ENCODE measurements around the gene CACNA1B.
"Not testable (repeated sequence)": the region's sequence is repeated elsewhere in the genome, so short reads cannot be mapped to it uniquely, and the experiment has no call there.

The CACNA1B gene

DNA sequence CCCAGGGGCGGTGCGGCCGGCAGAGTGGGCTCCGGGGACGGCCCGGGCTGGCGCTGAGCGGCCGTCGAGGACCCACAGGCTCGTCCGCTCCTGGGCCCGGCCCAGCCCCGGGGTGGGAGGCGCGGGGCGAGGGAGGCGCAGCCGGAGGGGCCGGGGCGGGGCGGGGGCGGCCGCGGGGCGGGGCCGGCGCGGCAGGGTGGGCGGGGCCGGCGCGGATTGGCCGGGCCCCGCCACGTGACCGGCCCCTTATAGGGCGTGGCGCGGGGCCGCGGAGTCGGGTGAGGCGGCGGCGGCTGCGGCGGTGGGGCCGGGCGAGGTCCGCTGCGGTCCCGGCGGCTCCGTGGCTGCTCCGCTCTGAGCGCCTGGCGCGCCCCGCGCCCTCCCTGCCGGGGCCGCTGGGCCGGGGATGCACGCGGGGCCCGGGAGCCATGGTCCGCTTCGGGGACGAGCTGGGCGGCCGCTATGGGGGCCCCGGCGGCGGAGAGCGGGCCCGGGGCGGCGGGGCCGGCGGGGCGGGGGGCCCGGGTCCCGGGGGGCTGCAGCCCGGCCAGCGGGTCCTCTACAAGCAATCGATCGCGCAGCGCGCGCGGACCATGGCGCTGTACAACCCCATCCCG lies at the start of gene CACNA1B:
Gene CACNA1B (plus strand): TSS at position 277 of the 617 bp plus-strand sequence. CDS start 152 bp downstream, at position 429.
- not testable (repeated sequence) for DNase-seq

DNA sequence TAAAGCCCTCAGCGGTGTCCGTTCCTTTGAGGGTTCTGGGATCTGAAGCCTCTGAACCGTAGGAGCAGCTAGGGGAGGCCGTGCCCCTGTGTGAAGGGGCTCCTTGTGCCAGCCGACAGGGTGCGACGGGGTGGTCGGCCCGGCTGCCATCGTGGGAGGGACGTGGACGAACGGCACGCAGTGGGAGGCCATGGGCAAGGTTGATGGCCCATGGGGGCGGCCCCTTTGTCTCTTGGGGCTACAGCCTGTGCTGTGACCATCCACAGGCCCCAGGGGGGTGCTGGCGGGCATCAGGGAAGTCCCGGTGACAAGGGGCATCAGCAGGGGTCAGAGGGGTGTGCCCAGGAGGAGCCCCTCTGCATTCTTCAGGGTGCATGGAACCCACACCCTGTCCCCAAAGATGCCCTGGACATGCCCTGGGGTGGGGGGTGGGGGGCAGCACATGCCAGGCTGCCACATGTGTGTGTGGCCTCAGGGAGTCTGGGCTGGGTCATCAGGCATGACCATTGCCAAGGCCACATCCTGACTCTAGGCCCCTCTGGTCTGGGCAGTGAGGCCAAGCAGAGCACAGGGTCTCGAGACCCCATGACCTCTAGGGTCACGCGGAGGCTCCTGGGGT lies 49.6 kb upstream of the CACNA1B start:
- no peak for DNase-seq

DNA sequence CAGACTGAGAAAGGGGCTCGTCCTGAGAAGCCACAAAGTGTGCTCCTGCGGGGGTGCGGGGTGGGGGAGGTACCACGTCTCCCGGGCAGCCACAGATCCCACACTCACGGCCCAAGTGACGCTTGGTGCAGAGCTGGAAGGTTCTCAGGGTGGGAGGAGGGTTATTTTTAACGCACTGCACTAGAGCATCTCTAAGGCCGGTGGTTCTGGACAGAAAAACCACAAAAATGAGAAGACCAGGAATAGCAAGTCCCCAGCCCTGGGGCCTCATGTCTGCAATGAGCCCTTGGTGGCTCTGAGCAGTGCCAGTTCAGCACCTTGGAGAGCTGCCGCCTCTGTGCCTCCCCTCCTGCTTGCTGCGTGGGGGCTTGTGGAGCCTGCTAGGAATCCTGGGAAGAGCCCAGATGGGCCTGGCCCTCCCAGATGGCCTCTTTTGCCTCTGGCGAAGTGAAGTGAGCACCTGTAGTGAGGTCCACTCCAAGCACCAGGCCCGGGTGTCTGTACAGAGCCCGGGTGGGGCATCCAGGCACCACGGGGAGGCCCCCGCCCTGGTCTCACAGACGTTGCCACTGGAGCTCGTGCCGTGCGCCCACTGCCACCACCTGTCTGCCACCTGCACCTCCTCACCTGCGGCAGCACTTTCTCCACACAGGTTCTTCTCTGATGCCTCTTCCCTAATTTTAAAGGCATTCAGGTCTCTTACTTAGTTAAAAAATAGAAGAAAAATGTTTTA lies 48.9 kb upstream of the CACNA1B start:
- no peak for DNase-seq

DNA sequence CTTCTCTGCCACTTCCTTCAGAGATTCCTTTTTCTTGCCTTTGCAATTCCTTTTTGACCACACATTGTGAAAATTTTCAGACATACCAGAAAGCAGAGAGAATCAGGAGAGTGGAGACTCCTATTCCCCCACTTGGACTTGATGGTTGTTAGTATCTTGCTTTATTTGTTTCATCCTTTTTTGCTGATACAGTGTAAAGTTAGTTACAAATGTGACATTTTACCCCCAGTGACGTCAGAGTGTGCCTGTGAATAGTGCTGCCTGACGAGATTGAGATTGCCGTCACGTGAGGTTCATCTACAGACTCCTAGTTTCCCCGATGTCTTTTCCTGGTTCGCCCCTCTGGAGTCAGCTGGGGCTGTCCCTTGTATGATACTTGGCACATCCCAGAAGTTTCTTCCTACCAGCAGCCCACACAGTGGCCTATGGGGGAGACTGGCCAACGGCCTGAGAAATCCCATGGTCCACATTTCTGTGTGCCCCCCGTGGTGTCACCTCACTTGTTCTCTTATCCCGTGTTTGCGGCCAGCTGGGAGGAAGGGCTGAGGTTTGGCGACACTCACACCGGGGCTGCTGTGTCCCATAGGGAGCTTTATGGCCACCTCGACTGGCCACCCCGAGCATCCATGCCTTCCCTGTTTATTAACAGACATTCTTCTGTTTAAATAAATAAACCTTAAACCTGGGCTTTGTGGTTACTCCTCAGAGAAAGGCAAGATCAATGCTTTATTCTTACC lies 48.2 kb upstream of the CACNA1B start:
- DNase-seq: no peak

DNA sequence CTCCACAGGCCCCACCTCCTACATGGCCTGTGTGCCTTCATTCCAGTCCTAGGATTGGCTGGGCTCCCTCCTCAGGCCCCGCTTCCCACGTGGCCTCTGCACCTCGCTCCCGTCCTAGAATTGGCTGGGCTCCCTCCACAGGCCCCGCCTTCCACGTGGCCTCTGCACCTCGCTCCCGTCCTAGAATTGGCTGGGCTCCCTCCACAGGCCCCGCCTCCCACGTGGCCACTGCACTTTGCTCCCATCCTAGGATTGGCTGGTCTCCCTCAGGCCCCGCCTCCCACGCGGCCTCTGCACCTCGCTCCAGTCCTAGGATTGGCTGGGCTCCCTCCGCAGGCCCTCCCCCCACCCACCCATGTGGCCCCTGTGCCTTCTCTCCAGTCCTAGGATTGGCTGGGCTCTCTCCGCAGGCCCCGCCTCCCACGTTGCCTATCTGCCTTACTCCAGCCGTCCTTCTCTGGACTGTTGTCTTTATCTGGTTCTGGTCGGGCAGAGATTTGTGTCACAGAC lies 45.3 kb upstream of the CACNA1B start:
- DNase-seq: no peak

DNA sequence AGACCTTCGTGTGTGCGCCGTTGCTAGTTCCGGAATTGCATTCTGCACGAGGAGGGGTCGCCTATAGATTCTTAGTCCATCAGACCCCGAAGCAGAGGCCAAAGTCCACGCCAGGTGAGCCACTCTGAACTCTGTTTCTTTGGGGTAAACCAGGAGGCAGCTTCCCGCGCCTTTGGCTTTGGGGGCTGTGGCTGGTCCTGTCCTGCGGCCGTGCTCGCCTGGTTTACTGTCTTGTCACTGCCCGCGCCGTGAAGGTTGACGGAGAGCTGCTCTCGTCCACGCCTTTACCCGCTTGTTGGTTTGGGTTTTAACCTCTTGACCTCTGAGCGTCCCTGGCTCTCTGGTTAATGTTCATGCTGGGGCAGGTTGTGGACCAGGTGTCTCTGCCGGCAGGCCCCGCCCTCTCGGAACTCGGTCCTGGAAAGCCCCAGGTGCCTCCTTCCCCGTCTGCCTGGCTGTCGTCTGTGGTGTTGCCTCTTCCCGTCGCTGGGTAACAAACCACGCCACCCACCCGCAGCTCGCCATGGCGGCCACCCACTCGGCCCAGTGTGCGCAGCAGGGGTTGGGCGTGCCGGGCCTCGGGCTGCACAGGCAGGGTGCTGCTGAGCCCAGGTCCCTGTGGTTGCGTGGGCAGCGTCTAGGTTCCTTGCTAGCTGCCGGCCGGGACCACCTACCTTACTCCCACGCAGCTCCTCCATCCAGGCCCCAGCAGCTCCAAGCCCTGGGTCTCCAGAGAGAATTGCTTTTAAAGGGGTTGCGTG lies 44.6 kb upstream of the CACNA1B start:
- DNase-seq: no peak

DNA sequence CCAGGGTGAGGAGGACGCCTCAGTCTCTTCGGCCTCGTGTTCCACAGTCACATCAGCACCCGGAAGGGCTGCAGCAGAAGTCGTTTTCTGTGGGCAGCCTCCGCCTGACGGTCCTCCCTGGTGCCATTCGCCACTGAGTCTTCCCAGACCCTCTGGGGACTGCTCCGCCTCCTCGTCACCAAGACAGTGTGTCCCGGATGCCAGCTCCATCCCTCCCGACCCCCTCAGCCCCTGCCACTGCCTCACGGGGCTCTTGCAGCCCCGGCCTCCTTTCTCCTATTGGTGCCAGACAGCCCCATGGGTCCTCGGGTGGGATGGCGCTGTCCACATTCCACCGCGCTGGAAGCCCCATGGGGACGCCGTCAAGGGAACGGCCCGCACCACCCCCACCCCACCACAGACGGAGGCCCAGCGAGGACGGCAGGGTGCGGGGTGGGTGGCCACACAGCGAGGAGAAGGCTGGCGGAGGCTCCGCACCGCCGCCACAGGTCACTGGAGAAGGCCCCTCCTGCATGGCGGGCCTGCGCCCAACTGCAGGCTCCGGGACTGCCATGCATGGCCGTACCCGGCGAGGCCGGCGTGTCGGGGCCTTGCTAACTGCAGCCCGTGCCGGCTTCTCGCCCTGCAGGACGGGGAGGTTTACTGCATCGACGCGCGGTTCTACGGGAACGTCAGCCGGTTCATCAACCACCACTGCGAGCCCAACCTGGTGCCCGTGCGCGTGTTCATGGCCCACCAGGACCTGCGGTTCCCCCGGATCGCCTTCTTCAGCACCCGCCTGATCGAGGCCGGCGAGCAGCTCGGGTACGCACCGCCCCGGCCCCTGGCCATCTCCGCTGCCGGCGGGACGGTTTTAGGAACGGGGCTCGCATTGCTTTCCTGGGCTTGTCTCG lies 43.6 kb upstream of the CACNA1B start:
- DNase-seq: no peak

DNA sequence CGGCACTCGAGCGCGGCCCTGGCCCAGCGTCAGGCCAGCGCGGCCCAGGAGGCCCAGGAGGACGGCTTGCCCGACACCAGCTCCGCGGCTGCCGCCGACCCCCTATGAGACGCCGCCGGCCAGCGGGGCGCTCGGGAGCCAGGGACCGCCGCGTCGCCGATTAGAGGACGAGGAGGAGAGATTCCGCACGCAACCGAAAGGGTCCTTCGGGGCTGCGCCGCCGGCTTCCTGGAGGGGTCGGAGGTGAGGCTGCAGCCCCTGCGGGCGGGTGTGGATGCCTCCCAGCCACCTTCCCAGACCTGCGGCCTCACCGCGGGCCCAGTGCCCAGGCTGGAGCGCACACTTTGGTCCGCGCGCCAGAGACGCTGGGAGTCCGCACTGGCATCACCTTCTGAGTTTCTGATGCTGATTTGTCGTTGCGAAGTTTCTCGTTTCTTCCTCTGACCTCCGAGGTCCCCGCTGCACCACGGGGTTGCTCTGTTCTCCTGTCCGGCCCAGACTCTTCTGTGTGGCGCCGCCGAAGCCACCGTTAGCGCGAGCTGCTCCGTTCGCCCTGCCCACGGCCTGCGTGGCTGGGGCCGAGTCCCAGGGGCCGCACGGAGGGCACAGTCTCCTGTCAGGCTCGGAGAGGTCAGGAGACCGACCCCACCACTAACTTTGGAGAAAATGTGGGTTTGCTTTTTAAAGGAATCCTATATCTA lies 42.6 kb upstream of the CACNA1B start:
- DNase-seq: no peak

DNA sequence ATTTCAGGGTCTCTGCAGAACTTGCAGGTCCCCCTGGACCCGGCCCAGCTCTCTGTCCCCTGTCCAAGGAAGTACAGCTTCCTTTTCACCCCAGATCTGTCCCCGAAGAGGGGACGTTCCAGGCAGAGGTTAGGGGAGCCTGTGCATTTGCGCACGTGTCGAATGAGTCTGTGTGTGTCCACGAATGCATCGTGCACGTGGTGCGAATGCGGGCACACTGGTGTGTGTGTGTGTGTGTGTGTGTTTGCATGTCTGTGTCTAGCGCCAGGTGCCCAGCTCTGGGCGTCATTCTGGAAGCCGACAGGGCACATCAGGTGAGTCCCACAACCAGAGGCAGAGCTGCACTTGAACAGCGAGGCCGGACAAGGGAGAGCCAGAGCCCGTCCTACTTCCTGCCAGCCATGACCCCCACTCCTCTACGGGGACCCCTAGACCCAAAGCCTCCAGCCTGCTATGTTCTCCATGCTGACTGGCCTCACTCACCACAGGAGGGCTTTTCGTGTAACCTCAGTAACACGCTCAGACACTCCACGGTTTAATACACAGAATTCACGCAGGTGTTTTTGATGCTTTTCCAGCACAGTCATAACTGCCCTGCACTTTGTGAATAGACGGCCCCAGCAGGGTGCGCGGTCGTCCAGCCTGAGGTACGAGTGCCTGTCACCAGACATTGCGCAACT lies 41.3 kb upstream of the CACNA1B start:
- DNase-seq: no peak

DNA sequence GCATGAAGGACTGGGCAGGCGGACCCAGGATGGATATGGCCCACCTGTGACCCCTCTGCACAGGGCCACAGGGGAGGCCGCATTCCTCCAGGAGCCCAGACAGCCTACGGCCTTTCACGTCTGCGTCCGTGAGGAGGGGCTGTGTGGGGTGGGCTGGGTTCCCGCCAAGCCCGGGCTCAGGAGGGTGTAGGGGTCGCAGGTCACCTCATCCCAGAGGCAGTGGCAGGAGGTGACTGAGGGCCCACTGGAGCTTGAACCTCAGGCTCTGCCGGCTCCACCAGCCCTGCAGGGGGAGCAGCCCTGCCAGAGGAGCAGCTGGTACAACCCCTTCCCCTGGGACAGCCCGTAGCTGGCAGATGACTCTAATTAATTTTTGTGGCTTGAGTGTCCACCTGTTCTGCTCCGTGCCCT lies 40.7 kb upstream of the CACNA1B start:
- DNase-seq: no peak

DNA sequence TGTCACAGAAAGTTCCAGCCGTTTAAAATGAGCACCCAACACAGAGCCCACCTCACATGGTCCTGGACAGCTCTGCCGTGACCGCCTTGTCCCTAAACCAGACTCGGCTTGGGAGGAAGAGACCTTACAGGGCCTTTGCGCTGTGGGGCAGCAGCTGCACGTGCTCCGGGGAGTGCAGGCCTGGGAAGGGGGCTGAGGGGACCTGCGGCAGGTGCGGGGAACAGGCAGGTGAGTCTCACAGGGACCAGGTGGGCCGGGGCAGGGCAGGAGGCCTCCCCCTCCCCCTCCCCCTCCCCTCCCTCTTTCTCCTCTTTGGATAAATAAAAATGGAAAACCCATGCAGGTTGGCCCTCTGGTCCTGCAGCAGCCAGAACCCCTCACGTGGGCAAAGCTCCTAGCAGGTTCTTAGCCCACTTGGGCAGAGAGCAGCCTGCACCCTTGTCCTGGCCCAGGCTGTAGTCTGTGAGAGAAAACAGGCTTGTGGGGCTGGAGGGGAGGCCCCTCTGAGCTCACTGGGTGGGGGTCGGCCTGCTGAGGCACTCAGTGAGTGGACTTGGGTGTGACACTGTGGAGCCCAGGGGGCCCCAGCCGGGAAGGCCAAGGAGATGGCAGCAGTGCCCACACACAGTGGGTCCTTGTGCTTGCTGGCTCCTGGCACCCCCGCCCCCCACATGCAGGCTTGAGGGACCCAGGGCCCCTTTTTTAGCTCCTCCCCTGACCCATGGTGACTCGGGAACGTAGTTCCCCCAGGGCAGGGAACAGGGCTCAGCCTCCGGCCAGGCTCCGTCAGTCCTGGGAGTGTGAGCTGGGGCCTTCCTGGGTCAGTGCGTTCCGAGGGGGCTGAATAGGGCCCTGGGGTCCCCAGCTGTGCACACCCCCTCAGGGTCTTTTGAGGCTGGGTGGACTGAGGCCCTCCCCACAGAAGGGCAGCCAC lies 40.0 kb upstream of the CACNA1B start:
- no peak for DNase-seq

DNA sequence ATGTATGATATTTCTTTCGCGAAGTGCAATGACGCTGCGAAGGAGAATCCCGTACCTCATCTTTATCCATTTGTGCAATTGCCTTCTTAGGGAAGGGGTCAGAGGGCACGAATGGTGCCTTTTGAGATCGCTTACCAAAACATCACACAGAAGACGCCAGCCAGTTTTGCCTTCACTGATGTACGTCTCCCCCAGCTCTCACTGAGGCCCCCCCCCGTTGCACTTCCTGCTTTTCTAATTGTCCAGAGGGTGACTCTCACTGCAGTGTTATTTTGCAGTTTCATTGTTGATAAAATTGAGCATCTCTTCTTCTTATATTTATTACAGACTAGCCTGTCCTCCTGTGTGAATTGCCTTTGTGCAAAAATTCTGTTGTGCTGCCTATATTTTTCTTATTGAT lies 39.0 kb upstream of the CACNA1B start:
- no peak for DNase-seq

DNA sequence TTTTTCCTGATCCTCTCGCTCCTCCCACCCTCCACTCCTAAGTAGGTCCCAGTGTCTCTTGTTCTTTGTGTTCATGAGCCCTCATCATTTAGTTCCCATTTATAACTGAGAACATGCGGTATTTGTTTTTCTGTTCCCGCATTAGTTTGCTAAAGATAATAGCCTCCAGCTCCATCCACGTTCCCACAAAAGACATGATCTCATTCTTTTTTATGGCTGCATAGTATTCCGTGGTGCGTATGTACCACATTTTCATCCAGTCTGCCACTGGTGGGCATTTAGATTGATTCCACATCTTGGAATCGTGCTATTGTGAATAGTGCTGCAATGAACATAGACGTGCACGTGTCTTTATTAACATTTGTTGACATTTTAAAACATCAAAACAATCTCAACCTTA lies 34.2 kb upstream of the CACNA1B start:
- no peak for DNase-seq

DNA sequence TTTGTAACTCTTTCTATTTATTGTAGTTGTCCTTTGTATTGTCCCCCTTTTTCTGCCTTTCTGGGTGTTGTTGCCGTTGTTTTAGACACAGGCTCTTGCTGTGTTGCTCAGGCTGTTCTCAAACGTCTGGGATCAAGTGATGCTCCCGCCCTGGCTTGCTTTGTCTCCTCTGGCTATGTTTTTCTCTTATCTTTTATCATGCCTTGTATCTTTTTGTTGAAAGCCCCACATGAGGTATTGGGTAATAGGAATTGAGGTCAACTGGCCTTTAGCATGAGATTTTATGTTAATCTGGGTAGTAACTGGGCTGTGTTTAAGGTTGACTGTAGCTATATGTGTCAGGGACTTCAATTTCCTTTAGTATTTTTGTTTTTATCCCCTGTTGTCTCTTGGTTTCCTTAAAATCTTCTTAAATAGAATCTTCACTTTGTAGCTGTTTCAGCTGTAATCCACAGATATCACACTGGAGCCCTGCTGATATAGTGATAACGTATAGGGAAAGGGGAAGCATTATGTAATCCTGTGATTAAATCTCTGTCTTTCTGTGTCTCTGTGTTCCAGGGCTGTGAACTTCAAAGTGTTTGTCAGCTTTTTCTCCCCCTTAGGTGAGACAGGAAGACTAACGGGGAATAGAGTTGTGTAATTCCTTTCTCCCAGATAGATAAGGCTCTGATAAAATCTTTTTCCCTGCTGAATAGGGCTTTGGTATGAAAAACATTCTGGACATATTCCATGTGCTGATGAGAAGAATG lies 25.9 kb upstream of the CACNA1B start:
- no peak for DNase-seq

DNA sequence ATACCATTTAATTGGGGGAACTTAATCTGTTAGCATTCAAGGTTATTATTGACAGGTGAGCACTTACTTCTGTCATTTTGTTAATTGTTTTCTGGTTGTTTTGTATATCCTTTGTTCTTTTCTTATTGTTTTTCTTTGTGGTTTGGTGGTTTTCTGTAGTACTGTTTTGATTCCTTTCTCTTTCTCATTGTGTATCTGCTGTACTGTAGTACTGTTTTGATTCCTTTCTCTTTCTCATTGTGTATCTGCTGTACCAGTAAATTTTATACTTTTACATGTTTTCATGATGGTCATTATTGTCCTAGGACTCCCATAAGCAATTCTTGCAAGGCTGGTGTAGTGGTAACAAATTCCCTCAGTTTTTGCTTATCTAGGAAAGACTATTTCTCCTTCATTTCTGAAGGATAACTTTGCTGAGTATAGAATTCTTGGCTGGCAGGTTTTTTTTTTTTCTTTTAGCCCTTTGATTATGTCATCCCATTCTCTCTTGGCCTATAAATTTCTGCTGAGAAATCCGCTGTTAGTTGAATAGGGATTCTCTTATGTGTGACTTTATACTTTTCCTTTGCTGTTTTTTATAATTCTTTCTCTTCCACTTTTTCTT lies 24.1 kb upstream of the CACNA1B start:
- no peak for DNase-seq

DNA sequence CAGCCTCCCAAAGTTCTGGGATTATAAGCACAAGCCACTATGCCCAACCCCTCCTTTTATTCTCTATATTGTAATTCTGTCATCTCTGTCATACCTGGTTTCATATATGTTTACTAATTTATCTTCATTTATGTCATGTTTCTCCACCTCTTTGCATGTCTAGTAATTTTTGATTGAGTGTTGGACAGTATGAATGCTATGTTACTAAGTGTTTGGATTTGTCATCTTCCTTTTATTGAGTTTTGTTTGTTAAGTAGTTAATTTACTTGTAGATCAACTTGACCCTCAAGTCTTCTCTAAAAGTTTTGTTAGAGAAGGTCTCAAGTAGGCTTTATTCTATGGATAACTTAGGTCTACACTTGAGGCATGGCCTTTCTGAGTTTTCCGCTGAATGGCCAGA lies 17.2 kb upstream of the CACNA1B start:
- DNase-seq: no peak

DNA sequence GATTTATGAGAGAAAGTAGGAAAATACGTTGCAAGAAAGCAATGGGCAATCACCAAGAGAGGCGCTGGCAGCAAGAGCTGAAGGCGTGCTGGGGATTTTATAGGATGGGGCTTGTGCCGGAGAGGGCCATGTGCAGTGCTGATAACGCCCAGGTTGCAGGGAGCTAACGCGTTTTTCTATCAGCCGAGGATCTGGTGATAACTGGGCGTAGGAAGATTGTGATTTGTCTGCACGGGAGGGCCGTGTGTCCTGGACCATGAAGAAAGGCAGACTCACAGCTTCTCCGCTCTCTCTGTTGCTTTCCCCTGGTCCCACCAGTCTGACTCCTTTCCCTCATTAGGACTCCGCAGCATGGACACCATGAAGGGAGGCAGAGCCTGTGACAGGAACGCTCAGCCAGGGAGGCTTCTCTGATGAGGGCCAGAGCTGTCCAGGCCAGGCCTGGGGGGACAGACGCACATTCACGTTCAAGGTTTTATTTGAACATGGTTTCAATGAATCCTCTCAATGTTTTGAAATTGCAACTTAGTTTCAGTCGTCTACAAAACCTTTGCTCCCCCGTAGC lies 11.9 kb upstream of the CACNA1B start:
- DNase-seq: no peak
